ENCODE measurements around the gene RNF207.
"Not testable (repeated sequence)": the region's sequence is repeated elsewhere in the genome, so short reads cannot be mapped to it uniquely, and the experiment has no call there.

RNF207 gene

GRCh38 chr1:6200188-6200809, 5.6 kb upstream of the RNF207 start:
- DNase-seq = no peak

DNA sequence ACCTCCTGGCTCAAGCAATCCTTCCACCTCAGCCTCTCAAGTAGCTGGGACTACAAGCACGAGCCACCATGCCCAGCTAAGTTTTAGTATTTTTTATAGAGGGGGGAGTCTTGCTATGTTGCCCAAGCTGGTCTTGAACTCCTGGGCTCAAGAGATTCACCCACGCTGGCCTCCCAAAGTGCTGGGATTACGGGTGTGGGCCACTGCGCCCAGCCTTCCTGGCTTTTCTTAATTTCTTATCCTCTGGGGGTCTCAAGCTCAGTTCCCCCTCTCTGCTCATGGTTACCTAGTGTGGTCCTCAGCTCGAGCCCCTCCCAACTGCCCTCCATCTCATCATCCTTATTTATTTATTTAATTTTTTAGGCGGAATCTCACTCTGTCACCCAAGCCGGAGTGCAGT, 3.7 kb upstream of the RNF207 start:
- DNase-seq = no peak

GRCh38 chr1:6206520-6206855, 569 bp downstream of the RNF207 start:
- DNase-seq = no peak

DNA sequence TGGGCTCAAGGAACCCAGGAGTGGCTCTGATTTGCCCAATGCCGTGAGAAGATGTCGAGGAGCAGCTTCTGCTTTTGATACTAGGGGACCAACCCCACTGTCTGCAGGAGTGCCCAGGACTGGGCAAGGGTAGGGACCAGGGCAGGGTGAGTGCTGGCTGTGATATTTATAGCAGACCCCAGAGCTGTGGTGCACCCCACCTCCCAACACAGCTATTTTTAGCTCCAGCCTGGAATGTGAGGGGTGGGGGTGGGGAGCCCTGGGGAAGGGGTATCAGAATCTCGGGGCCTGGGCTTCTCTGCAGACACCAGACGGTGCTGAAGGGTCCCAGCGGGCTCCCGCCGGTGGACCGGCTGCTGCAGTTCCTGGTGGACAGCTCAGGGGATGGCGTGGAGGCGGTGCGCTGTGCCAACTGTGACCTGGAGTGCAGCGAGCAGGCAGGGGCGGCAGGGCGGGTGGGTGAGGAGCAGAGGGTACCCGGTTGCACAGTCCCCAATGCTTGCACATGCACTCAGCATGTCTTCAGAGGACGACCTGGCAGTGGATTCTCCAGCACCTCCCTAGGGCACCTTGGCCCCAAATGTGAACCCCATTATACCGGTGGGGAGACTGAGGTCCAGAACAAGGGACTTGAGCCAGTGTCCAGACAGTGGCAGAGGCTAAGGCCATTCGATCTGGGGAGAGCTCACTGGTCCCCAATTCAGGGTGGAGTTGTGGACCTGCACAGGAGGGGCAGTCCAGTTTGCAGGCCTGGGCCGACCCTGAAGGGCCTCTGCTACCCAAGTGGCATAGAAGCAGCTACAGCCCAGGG, 1.4 kb downstream of the RNF207 start:
- no peak for DNase-seq

DNA sequence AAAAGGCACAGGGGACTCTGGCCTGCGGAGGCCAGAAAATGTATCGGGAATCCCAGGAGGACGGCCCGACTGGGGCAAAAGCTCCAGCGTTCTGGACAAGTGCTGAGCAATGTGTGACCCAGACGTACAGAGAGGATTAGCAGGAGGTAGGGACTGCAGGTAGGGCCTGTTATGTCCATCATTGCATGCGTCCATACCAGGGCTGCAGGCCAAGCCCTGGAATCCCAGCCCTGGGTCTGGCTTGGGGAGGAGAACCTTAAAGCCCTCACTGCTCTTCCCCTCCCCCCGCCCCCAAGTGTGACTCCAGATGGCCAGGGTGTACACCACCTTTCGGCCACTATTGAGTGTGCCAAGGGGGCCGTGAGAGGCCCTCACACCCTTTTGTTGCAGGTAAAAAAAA, 2.0 kb downstream of the RNF207 start:
- DNase-seq = no peak

DNA sequence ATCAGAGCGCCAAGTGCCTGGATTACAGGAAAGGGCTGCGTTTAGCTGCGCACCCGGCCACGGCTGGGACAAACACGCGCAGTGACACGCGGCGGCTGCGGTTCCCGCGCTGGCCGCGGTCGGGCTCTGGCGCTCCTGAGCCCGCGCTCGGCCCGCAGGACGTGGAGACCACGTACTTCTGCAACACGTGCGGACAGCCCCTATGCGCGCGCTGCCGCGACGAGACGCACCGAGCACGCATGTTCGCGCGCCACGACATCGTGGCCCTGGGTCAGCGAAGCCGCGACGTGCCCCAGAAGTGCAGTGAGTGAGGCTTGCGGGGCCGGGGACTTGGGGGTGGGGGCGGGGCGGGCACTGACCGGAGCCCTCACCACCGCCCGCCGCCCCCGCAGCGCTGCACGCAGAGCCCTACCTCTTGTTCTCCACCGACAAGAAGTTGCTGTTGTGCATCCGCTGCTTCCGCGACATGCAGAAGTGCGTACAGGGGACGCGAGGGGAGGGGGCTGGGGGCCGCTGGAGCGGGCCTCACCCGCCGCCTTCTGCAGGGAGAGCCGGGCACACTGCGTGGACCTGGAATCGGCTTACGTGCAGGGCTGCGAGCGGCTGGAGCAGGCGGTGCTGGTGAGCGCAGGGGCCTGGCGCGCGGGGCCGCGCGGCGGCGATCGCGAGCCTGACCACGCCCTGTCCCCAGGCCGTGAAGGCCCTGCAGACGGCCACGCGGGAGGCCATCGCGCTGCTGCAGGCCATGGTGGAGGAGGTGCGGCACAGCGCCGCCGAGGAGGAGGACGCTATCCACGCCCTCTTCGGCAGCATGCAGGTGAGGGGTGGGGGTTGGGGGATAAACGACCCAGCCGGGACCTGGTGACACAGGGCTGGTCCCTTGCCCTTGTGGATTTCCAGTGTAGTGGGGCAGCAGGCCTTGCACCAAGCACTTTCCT, 3.1 kb downstream of the RNF207 start:
- DNase-seq = peak; percentile 29

DNA sequence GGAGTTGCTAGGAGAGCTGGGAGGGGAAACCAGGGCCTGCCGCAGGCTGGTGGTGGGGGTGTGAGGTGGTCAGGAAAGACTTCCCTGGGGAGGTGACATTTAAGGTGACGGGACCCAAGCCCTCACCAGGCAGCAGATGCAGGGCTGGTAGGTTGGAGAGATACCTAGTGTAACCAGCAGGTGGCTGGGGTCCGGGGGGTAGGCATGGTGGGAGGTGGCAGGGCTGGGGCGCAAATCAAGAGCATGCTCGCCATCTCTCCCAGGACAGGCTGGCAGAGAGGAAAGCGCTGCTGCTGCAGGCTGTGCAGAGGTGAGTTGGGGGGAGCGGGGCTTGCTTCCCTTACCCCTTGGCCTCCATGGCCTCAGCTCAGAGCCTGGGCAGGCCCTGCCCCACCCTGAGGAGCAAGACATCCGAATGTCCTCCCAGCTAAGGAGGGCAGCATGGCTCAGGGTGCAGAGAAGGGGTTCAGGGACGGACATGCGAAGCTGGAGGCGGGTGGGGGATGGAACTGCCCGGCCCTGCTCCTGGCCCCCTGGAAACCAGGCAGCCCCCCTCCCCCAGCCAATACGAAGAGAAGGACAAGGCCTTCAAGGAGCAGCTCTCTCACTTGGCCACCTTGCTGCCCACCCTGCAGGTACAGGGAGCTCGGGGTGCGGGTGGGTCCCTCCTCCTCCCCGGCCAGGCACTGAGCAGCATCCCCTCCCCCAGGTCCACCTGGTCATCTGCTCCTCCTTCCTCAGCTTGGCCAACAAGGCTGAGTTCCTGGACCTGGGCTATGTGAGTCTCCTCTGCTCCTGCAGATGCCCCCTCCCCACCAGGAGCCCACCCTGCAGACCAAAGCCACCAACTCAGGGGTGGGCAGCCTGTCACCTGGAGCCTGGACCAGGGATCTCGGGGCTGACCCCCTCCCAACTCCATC, 4.0 kb downstream of the RNF207 start:
- DNase-seq = peak; percentile 28

DNA sequence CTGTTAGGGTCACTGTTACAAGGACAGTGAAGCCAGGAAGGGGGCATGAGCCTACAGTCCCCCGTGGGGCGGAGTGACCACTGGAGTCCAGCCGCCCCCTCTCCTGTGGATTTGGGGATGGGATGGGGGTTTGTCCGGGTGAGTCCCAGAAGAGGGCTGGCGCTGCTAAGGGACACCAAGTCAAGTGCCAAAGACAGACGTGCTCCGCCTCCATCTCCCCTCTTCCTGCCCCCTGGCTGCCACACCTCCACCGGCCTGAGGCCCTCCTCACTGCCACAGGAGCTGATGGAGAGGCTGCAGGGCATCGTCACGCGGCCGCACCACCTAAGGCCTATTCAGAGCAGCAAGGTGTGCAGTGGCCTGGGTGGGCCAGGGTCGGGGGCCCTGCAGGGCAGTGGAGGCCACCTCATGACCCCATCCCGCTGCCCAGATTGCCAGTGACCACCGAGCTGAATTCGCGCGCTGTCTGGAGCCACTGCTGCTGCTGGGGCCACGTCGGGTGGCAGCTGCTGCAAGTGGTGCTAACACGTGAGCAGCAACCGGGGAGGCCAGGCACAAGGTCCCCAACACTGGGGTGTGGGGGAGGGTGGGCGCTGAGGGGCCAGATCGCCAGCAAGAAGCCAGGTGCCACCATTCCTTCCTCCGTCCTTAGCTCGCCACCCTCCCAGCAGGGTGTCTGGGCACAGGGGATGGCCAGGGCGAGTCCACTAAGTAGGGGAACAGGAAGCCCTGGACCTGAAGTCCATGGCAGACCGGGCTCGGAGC, 4.9 kb downstream of the RNF207 start:
- DNase-seq = no peak

DNA sequence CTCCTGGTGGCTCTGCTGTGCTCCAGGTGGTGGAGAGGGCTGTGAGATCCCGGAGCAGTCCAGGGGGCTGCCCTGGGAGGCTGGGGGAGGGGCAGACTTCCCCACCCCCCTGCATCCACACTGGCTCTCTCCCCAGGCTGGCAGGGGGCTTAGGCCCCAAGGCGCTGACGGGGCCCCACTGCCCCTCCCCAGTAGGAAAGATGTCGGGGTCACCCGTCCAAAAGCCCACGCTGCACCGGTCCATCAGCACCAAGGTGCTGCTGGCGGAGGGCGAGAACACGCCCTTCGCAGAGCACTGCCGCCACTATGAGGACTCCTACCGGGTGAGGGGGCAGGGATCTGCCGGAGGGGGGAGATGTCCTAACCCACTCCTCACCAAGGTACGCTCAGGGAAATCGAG, 5.8 kb downstream of the RNF207 start:
- no peak for DNase-seq

DNA sequence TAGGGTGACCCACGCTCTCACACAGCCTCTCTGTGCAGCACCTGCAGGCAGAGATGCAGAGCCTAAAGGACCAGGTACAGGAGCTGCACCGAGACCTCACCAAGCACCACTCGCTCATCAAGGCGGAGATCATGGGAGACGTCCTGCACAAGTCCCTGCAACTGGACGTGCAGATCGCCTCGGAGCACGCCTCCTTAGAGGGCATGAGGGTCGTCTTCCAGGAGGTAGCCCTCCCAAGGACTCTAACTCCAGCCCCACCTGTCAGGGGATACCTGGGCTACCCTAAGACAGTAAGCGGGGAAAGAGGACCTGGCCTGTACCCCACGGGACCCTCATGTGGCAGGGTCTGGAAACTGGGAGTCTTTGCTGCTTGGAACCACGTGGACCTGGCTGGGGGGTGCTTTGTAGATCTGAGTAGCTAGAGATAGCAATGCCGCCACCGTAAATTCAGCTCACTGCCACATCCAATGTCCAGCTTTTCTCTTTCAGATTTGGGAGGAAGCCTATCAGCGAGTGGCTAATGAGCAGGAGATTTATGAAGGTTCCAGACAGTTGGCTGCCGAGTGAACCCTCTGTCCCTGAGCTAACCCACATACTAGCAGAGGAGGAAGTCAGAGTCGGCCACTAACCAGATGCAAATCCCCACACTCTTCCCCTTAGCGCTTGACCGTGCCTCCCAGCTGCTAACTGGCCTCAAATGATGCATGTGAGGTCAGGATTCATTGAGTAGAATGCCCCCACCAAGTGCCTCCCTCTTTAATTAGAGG, 6.5 kb downstream of the RNF207 start:
- no peak for DNase-seq

DNA sequence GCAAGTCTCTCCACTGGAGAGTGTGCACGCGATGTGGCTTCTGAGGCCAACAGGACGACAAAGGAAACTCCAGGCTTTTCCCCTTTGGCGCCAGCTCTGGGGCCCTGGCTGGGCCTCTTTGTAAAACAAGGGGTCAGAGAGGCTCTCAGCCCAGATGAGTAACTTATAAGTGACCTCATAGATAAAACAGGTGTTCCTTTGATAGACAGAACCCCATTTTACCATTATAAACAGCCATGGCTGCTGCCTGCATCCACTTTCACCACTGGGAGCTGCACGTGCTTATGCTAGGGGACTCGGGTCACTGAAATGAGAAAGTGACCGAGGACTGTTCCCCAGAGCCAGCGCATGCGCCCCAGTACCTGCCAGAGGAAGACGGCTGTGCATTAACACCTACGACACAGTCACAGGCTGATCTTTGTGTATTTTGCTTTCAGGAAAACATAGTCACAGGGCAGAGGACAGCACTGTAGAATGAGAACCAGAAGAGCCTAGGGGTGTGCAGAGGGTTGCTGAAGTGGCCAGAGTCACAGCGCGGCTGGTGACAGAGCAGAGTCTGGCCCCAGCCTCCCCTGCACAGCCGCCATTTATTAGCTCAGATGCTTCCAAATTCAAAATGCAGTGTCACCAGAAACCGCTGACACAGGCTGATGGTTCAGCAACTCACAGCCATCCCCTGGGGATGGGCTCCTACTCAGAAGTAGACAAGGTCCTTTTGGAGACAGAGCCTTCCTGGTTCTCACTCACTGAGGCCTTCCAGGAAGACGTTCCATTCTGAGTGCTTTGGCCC, 12.7 kb downstream of the RNF207 start:
- no peak for DNase-seq

GRCh38 chr1:6219641-6220040, 13.7 kb downstream of the RNF207 start:
- not testable (repeated sequence) for DNase-seq

DNA sequence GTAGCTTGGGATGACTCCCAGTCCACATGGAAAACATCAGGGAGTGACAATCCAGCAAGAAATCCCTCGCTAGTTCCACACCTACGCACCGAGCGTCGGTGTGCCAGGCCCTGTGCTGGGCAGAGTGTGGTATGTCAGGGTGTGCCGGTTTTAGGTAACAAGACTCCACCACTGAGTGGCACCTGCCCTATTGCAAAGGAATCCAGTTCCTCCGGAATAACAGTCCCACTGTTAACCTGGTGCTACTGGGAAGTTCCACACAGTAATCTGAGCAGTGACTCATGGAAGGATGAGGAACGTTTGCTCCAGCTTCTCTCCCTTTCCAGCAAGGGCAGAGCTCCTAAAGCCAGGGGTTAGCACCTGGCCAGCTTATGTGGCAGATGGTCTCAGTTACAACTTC, 14.3 kb downstream of the RNF207 start:
- DNase-seq = no peak

GRCh38 chr1:6221210-6221784, 15.4 kb downstream of the RNF207 start:
- DNase-seq = no peak

DNA sequence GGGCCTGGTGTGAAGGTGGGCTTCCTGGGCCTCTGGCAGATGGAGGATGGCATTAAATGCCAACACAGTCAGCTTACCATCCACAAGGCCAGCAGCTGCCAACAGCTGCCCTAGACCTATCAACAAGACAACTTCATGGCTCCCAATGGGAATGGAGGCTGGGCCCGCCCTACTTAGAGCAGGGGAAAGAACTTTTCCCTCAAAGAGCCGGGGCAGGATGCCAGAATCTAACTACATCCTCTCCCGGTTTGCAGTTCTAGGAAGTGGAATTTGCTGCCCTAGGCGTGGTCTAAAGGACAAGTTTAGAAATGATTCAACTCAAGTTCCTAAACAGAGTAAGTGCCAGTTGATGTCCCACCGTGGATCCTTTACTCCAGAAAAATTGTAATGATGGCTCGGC, 16.7 kb downstream of the RNF207 start:
- no peak for DNase-seq

DNA sequence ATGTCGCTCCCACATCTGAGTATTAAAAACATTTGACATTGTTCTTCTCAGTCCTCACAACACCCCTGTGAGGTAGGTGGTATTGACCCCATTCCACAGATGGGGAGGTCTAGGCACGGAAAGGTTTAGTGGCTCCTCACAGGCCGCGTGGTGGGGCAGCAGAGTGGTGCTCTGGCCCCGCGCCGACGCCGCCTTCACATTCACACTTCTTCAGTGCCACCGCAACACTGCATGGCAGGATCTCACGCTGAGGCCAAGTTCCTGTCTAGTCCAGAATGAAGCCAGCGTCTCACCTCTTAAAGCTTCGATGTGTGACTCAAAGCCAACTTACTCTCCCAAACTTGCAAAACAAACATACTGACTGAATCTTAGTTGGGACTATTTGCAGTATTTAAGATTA, 17.7 kb downstream of the RNF207 start:
- DNase-seq = no peak

- no peak for DNase-seq
These were observed 18.8 kb downstream of the RNF207 start for GRCh38 chr1:6224718-6225117.

DNA sequence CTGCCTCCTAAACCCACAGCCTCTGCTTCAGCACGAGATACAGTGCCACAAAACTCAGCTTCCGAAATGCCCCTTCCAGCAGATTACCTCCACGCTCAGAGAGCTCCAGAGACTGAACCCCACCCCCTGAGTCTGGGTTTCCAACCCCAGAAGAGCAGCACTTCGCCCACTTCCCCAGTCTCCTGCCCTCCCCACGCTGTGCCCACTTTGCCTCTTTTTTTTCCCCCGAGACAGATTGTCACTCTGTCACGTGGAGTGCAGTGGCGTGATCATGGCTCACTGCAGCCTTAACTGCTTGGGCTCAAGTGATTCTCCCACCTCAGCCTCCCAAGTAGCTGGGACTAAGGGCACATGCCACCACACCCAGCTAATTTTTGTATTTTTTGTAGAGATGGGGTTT, 19.7 kb downstream of the RNF207 start:
- DNase-seq = no peak

- no peak for DNase-seq
These were observed 27.5 kb downstream of the RNF207 start for GRCh38 chr1:6233376-6233775.

All from activated naive CD4-positive, alpha-beta T cell treated with Interleukin-2 at 50 U/mL for 16 hours (primary cell).